GM23338 (cell line): ENCODE data around the gene EDNRA.

Experiments
- CREB1 ChIP-seq: fragments of 250-450 bp; sonication (Bioruptor Pico); IDR thresholded peaks from 2 replicates; pipeline ENCODE4 v1.5.0; 2020; ENCODE audit warnings: low read depth, mild to moderate bottlenecking, moderate library complexity
- EZH2 ChIP-seq: fragments of 200-600 bp; sonication (generic); IDR thresholded peaks from one replicate; pipeline ENCODE4 v1.8.0; 2017; ENCODE audit warnings: antibody characterized with exemption, mild to moderate bottlenecking, low read depth; ENCODE audit not compliant: unreplicated experiment
- EZH2phosphoT487 ChIP-seq: fragments of 200-600 bp; sonication (generic); IDR thresholded peaks from one replicate; pipeline ENCODE4 v1.8.1; 2018; ENCODE audit warnings: antibody characterized with exemption; ENCODE audit not compliant: unreplicated experiment
- JUNB ChIP-seq: IDR thresholded peaks from one replicate; pipeline ENCODE4 v1.6.1; 2016; ENCODE audit warnings: antibody characterized with exemption; ENCODE audit not compliant: unreplicated experiment
- NANOG ChIP-seq: IDR thresholded peaks from 2 replicates; pipeline ENCODE4 v1.6.1; 2016; ENCODE audit warnings: antibody characterized with exemption, borderline replicate concordance
- POLR2AphosphoS5 ChIP-seq: IDR thresholded peaks from 2 replicates; pipeline ENCODE4 v1.6.1; 2016; ENCODE audit warnings: antibody characterized with exemption, low read depth
- TF ChIP-seq, protein P1 (sequence below), 2 experiments: fragments of 200-600 bp in 1 of 2; sonication (generic) in 1 of 2; conservative IDR thresholded peaks; 2 replicates each; pipeline versions ENCODE4 v1.5.1 to v1.6.1; 2016 to 2017; ENCODE audit warnings: antibody characterized with exemption in 2 of 2, low read depth in 2 of 2, mild to moderate bottlenecking in 2 of 2, moderate library complexity in 1 of 2
- TF ChIP-seq, protein P2 (sequence below): IDR thresholded peaks from one replicate; pipeline ENCODE4 v1.6.1; 2018; ENCODE audit warnings: antibody characterized with exemption; ENCODE audit not compliant: unreplicated experiment

DNA sequence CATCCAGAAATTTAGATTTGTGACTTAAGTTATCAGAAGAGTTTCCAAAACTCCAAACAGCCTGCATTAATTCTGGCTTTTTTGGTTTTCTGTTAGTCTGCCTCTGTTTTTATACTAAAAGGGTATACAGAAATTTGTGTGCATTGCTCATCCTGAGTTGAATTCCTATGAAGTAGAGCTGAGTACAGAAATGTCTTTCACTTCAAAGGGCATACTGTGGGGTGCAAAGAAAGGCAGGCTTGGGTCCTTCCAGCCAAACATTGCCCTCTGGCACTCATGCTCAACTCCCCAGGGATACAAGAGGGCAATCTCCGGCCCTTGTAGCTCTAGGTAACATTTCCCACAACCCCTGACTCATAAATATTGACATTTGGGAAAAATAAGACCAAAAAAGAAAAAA is 108.7 kb downstream of the EDNRA start:
- no peak for TF ChIP-seq POLR2AphosphoS5
- TF ChIP-seq, protein P1, sequence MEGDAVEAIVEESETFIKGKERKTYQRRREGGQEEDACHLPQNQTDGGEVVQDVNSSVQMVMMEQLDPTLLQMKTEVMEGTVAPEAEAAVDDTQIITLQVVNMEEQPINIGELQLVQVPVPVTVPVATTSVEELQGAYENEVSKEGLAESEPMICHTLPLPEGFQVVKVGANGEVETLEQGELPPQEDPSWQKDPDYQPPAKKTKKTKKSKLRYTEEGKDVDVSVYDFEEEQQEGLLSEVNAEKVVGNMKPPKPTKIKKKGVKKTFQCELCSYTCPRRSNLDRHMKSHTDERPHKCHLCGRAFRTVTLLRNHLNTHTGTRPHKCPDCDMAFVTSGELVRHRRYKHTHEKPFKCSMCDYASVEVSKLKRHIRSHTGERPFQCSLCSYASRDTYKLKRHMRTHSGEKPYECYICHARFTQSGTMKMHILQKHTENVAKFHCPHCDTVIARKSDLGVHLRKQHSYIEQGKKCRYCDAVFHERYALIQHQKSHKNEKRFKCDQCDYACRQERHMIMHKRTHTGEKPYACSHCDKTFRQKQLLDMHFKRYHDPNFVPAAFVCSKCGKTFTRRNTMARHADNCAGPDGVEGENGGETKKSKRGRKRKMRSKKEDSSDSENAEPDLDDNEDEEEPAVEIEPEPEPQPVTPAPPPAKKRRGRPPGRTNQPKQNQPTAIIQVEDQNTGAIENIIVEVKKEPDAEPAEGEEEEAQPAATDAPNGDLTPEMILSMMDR (conservative IDR thresholded peaks at IDR 0.05; ENCODE audit: low read depth in 2 of 2): no peak
- TF ChIP-seq, protein P2, sequence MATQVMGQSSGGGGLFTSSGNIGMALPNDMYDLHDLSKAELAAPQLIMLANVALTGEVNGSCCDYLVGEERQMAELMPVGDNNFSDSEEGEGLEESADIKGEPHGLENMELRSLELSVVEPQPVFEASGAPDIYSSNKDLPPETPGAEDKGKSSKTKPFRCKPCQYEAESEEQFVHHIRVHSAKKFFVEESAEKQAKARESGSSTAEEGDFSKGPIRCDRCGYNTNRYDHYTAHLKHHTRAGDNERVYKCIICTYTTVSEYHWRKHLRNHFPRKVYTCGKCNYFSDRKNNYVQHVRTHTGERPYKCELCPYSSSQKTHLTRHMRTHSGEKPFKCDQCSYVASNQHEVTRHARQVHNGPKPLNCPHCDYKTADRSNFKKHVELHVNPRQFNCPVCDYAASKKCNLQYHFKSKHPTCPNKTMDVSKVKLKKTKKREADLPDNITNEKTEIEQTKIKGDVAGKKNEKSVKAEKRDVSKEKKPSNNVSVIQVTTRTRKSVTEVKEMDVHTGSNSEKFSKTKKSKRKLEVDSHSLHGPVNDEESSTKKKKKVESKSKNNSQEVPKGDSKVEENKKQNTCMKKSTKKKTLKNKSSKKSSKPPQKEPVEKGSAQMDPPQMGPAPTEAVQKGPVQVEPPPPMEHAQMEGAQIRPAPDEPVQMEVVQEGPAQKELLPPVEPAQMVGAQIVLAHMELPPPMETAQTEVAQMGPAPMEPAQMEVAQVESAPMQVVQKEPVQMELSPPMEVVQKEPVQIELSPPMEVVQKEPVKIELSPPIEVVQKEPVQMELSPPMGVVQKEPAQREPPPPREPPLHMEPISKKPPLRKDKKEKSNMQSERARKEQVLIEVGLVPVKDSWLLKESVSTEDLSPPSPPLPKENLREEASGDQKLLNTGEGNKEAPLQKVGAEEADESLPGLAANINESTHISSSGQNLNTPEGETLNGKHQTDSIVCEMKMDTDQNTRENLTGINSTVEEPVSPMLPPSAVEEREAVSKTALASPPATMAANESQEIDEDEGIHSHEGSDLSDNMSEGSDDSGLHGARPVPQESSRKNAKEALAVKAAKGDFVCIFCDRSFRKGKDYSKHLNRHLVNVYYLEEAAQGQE: no peak
- TF ChIP-seq JUNB: no peak
- no peak for TF ChIP-seq EZH2
- no peak for TF ChIP-seq EZH2phosphoT487
- no peak for TF ChIP-seq CREB1 (CRISPR knock-in tag)
- no peak for TF ChIP-seq NANOG
